ENCODE data around the gene EYA2.

- TF ChIP-seq CTCF (IDR thresholded peaks at IDR 0.05; ENCODE audit: poor library complexity) (no peak), EZH2 (IDR thresholded peaks at IDR 0.05; ENCODE audit: borderline replicate concordance) (no peak)
Observed at GRCh38 chr20:46991880-46992639, 97.4 kb downstream of the EYA2 start.

Data from hepatocyte (in vitro differentiated cells).